Measurements from ENCODE around the gene FAM78A. TPM values are rescaled to one million over a fixed set of nuclear protein-coding genes. Genes with fewer than 3 reads are reported as not detected.

Gene FAM78A
- total and polyA plus RNA-seq, 11 donors = 13.6 to 37.9 (median 33.4) TPM

GRCh38 chr9:131238402-131239021 lies 37.8 kb downstream of the FAM78A start:
- peaks cover 0 to 22% (median 12%) of the 10 kb centered on the region in 9 donors for H3K36me3 ChIP-seq
- peaks cover 0 to 58% (median 39%) of the 10 kb centered on the region in 12 donors for H3K4me1 ChIP-seq
- DNase-seq = peak in 3 of 5 donors; percentile 63 to 81 (median 69)
- intact Hi-C loops (cut with DNase I) = loop anchor here in 7 of 10 donors (2.0 to 10.0 kb wide), 7 partner anchors 34 to 99 kb away; partner anchors contain the start of gene FAM78A (in 1 of the 7)
- H3K27me3 ChIP-seq = no peaks in the 10 kb centered on the region
- H3K27ac ChIP-seq = peak overlapping the region; percentile 62 to 96 (median 85)
- peaks cover 0 to 6% (median 0%) of the 10 kb centered on the region in 12 donors for H3K9me3 ChIP-seq
- TF ChIP-seq CTCF (IDR thresholded peaks at IDR 0.05) (no peak), POLR2A (IDR thresholded peaks at IDR 0.05) (no peak)
- peak; percentile 35 to 69 (median 46) for ATAC-seq
- H3K4me3 ChIP-seq = peak overlapping the region in 5 of 12 donors; percentile 1 to 35 (median 19)
- WGBS, 4 donors = 17 to 47% (median 32%) methylated on average over 11 to 23 of the region's 23 CpGs

- no peak for TF ChIP-seq CTCF (IDR thresholded peaks at IDR 0.05)
- TF ChIP-seq POLR2A (IDR thresholded peaks at IDR 0.05) = no peak
- Histone ChIP-seq H3K36me3 (peaks cover 0 to 27% (median 17%) of the 10 kb centered on the region in 9 donors), H3K27me3 (no peaks in the 10 kb centered on the region), H3K9me3 (peaks cover 0 to 3% (median 0%) of the 10 kb centered on the region in 12 donors), H3K27ac (peak overlapping the region; percentile 62 to 96 (median 85)), H3K4me1 (peaks cover 0 to 58% (median 39%) of the 10 kb centered on the region in 12 donors), H3K4me3 (peak overlapping the region in 5 of 12 donors; percentile 1 to 35 (median 19))
- ATAC-seq = peak; percentile 36 to 65 (median 64)
- peak; percentile 69 to 87 (median 82) for DNase-seq
- intact Hi-C loops (cut with DNase I) = loop anchor here in 7 of 10 donors (2.0 to 10.0 kb wide), 7 partner anchors 34 to 99 kb away; partner anchors contain the start of gene FAM78A (in 1 of the 7)
- WGBS, 4 donors = 18 to 24% (median 22%) methylated on average over 11 of the region's 11 CpGs
Measured at GRCh38 chr9:131237931-131238401, 38.3 kb downstream of the FAM78A start.

GRCh38 chr9:131237291-131237690 lies 39.0 kb downstream of the FAM78A start:
- Histone ChIP-seq H3K9me3 (no peaks in the 10 kb centered on the region), H3K27ac (peak overlapping the region in 11 of 12 donors; percentile 62 to 96 (median 85)), H3K4me3 (peak overlapping the region in 1 of 12 donors; percentile 35), H3K4me1 (peaks cover 0 to 58% (median 39%) of the 10 kb centered on the region in 12 donors), H3K36me3 (peaks cover 0 to 34% (median 24%) of the 10 kb centered on the region in 9 donors), H3K27me3 (no peaks in the 10 kb centered on the region)
- no peak for ATAC-seq
- no peak for TF ChIP-seq CTCF (IDR thresholded peaks at IDR 0.05)
- TF ChIP-seq POLR2A (IDR thresholded peaks at IDR 0.05) = no peak
- intact Hi-C loops (cut with DNase I) = loop anchor here in 6 of 10 donors (5.0 to 10.0 kb wide), 5 partner anchors 35 to 100 kb away; partner anchors contain the start of gene FAM78A (in 1 of the 6)
- peak in 1 of 5 donors; percentile 14 for DNase-seq
- WGBS, 4 donors = 43 to 58% (median 44%) methylated on average over 7 of the region's 7 CpGs

GRCh38 chr9:131236761-131237160 lies 39.5 kb downstream of the FAM78A start:
- Histone ChIP-seq H3K27me3 (no peaks in the 10 kb centered on the region), H3K36me3 (peaks cover 0 to 40% (median 29%) of the 10 kb centered on the region in 9 donors), H3K9me3 (no peaks in the 10 kb centered on the region), H3K4me3 (no peak overlapping the region), H3K27ac (peak overlapping the region in 11 of 12 donors; percentile 62 to 96 (median 85)), H3K4me1 (peaks cover 0 to 58% (median 39%) of the 10 kb centered on the region in 12 donors)
- intact Hi-C loops (cut with DNase I) = loop anchor here in 6 of 10 donors (5.0 to 10.0 kb wide), 5 partner anchors 36 to 101 kb away; partner anchors contain the start of gene FAM78A (in 1 of the 6)
- ATAC-seq (no peak), DNase-seq (no peak)
- TF ChIP-seq POLR2A (IDR thresholded peaks at IDR 0.05) = no peak
- no peak for TF ChIP-seq CTCF (IDR thresholded peaks at IDR 0.05)
- 54 to 69% (median 64%) methylated on average over 5 of the region's 5 CpGs for WGBS, 4 donors
